ENCODE measurements around the gene RALB. TPM values are rescaled to one million over a fixed set of nuclear protein-coding genes. Genes with fewer than 3 reads are reported as not detected.

Gene RALB
- total RNA-seq, 2 donors from 2014 or later, result 71.8 to 93.4 TPM

- intact Hi-C loops (cut with DNase I), result no loop called here
- H3K9ac ChIP-seq (ENCODE audit: low read depth in 2 of 2, low read length in 2 of 2), result no peak overlapping the region
These were observed 34.7 kb downstream of the RALB start for GRCh38 chr2:120287183-120288015.

GRCh38 chr2:120288016-120288373, 35.3 kb downstream of the RALB start:
- H3K9ac ChIP-seq (ENCODE audit: low read depth in 2 of 2, low read length in 2 of 2), result no peak overlapping the region
- intact Hi-C loops (cut with DNase I), result no loop called here
- H3K36me3 ChIP-seq, result no peaks in the 10 kb centered on the region
- H3K27ac ChIP-seq, result no peak overlapping the region
- no peaks in the 10 kb centered on the region for H3K27me3 ChIP-seq
- H3K4me1 ChIP-seq, result no peaks in the 10 kb centered on the region
- no peak for DNase-seq
- no peaks in the 10 kb centered on the region for H3K9me3 ChIP-seq
- TF ChIP-seq, protein P1, sequence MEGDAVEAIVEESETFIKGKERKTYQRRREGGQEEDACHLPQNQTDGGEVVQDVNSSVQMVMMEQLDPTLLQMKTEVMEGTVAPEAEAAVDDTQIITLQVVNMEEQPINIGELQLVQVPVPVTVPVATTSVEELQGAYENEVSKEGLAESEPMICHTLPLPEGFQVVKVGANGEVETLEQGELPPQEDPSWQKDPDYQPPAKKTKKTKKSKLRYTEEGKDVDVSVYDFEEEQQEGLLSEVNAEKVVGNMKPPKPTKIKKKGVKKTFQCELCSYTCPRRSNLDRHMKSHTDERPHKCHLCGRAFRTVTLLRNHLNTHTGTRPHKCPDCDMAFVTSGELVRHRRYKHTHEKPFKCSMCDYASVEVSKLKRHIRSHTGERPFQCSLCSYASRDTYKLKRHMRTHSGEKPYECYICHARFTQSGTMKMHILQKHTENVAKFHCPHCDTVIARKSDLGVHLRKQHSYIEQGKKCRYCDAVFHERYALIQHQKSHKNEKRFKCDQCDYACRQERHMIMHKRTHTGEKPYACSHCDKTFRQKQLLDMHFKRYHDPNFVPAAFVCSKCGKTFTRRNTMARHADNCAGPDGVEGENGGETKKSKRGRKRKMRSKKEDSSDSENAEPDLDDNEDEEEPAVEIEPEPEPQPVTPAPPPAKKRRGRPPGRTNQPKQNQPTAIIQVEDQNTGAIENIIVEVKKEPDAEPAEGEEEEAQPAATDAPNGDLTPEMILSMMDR (IDR thresholded peaks at IDR 0.05), result no peak
- H3K4me3 ChIP-seq, result no peak overlapping the region

More at GRCh38 chr2:120287183-120288015, 34.7 kb downstream of the RALB start:
- TF ChIP-seq, protein P1 (IDR thresholded peaks at IDR 0.05), result no peak
- Histone ChIP-seq H3K27ac (no peak overlapping the region), H3K27me3 (no peaks in the 10 kb centered on the region), H3K4me3 (no peak overlapping the region), H3K36me3 (no peaks in the 10 kb centered on the region), H3K4me1 (no peaks in the 10 kb centered on the region), H3K9me3 (no peaks in the 10 kb centered on the region)
- no peak for DNase-seq

GRCh38 chr2:120289221-120289906, 36.7 kb downstream of the RALB start:
- Histone ChIP-seq H3K9me3 (no peaks in the 10 kb centered on the region), H3K9ac (ENCODE audit: low read depth in 2 of 2, low read length in 2 of 2) (no peak overlapping the region), H3K4me1 (no peaks in the 10 kb centered on the region), H3K27ac (no peak overlapping the region), H3K4me3 (no peak overlapping the region), H3K36me3 (peaks cover 6% of the 10 kb centered on the region), H3K27me3 (no peaks in the 10 kb centered on the region)
- intact Hi-C loops (cut with DNase I), result no loop called here
- DNase-seq, result no peak
- TF ChIP-seq, protein P1 (IDR thresholded peaks at IDR 0.05), result no peak

DNA sequence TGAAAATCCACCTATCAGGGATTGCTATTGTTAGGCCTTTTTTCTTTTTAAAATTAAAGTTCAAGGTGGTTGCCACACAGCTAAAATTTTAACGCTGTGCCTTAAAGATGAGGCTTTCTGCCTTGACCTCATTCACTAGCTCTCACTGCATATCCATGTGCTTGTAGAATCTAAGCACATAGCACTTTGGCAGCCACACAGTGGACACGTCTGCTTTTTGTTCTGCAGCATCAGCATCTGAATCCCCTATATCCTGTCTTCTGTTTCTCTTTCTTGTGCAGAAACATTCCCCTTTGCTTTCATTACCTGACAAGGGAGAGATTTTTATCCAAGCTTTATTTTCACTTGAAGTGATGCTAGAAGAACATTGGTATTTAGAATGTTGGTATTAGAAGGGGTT, 38.1 kb downstream of the RALB start:
- Histone ChIP-seq H3K9me3 (no peaks in the 10 kb centered on the region), H3K27ac (no peak overlapping the region), H3K36me3 (peaks cover 6% of the 10 kb centered on the region), H3K9ac (ENCODE audit: low read depth in 2 of 2, low read length in 2 of 2) (no peak overlapping the region), H3K4me3 (no peak overlapping the region), H3K27me3 (no peaks in the 10 kb centered on the region), H3K4me1 (no peaks in the 10 kb centered on the region)
- intact Hi-C loops (cut with DNase I), result no loop called here
- DNase-seq, result no peak
- TF ChIP-seq, protein P1 (IDR thresholded peaks at IDR 0.05), result no peak

DNA sequence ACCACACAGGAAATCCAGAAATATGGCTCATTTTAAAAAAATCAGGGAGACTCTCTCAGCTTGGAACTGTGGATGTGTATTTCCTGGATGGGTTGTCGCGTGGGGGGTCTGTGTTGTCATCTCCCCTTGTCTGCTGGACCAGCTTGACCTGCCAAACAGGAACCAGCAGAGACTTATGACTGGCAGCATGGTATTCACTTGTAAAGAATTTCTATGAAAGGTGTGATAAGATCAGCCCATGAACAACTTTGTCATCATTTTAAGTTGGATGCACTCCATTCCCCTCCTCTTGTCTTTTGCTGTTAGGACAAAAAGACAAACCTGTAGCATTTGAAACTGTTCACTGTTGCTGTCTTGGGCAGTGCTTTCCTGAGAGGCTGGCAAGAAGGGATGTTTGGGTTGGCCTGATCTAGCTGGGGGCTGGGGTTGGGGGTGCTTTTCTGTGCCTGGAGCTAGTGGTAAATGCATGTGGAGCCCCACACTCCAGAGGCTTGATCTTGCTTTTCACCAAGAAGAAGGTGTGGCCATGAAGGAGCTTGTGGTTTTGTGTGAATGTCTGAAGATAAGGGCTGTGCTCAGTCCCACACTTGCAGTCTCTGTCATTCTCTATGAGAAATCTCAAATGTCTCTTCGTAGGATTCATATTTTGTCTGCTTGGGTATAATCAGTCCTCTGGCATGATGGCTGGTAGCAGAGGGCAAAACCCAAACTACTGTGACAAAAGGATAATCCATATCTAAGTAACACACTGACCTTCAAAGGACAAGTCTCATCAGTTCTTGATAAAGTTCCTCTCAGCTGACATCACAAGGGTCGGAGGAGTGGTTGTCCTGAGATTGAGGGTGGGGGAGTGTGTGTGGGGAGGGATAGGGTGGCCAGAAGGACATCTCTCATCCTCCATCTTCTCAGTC, 39.0 kb downstream of the RALB start:
- TF ChIP-seq, protein P1 (IDR thresholded peaks at IDR 0.05), result no peak
- H3K9ac ChIP-seq (ENCODE audit: low read depth in 2 of 2, low read length in 2 of 2), result no peak overlapping the region
- no peaks in the 10 kb centered on the region for H3K9me3 ChIP-seq
- DNase-seq, result no peak
- H3K27ac ChIP-seq, result no peak overlapping the region
- H3K36me3 ChIP-seq, result peaks cover 6% of the 10 kb centered on the region
- no peak overlapping the region for H3K4me3 ChIP-seq
- H3K27me3 ChIP-seq, result no peaks in the 10 kb centered on the region
- no peaks in the 10 kb centered on the region for H3K4me1 ChIP-seq
- intact Hi-C loops (cut with DNase I), result no loop called here
